ENCODE results near the gene ESF1.

Gene ESF1

GRCh38 chr20:13816757-13817156, 32.0 kb upstream of the ESF1 start:
- DNase-seq (ENCODE audit: insufficient read length, low spot score): no peak
- FAIRE-seq: no peak
- TF ChIP-seq PAX5 (IDR thresholded peaks at IDR 0.05; ENCODE audit: insufficient read depth, low read length, severe bottlenecking): no peak
- no peak for TF ChIP-seq TAF1 (IDR thresholded peaks at IDR 0.05; ENCODE audit: low read depth, low read length)
- no peak for TF ChIP-seq POLR2A (IDR thresholded peaks at IDR 0.05; ENCODE audit: low read depth, low read length)
- no peak for TF ChIP-seq POU2F2 (IDR thresholded peaks at IDR 0.05; ENCODE audit: low read depth, low read length)
- TF ChIP-seq POLR2AphosphoS5 (IDR thresholded peaks at IDR 0.05; ENCODE audit: low read depth, low read length): no peak
- no peak for TF ChIP-seq SPI1 (IDR thresholded peaks at IDR 0.05; ENCODE audit: low read depth, low read length)

GRCh38 chr20:13814672-13815071, 30.0 kb upstream of the ESF1 start:
- TF ChIP-seq TAF1 (IDR thresholded peaks at IDR 0.05; ENCODE audit: low read depth, low read length) (no peak), POLR2AphosphoS5 (IDR thresholded peaks at IDR 0.05; ENCODE audit: low read depth, low read length) (no peak), POLR2A (IDR thresholded peaks at IDR 0.05; ENCODE audit: low read depth, low read length) (no peak), POU2F2 (IDR thresholded peaks at IDR 0.05; ENCODE audit: low read depth, low read length) (no peak), SPI1 (IDR thresholded peaks at IDR 0.05; ENCODE audit: low read depth, low read length) (no peak), PAX5 (IDR thresholded peaks at IDR 0.05; ENCODE audit: insufficient read depth, low read length, severe bottlenecking) (no peak)
- DNase-seq (ENCODE audit: insufficient read length, low spot score): no peak
- FAIRE-seq: no peak

GRCh38 chr20:13813910-13814309, 29.2 kb upstream of the ESF1 start:
- TF ChIP-seq TAF1 (IDR thresholded peaks at IDR 0.05; ENCODE audit: low read depth, low read length): no peak
- FAIRE-seq: no peak
- DNase-seq (ENCODE audit: insufficient read length, low spot score): no peak

GRCh38 chr20:13810446-13810845, 25.7 kb upstream of the ESF1 start:
- no peak for FAIRE-seq
- no peak for DNase-seq (ENCODE audit: insufficient read length, low spot score)
- TF ChIP-seq POU2F2 (IDR thresholded peaks at IDR 0.05; ENCODE audit: low read depth, low read length): no peak

- DNase-seq (ENCODE audit: insufficient read length, low spot score) (no peak), FAIRE-seq (no peak)
- no peak for TF ChIP-seq SPI1 (IDR thresholded peaks at IDR 0.05; ENCODE audit: low read depth, low read length)
- TF ChIP-seq POU2F2 (IDR thresholded peaks at IDR 0.05; ENCODE audit: low read depth, low read length): no peak
- TF ChIP-seq POLR2A (IDR thresholded peaks at IDR 0.05; ENCODE audit: low read depth, low read length): no peak
- no peak for TF ChIP-seq TAF1 (IDR thresholded peaks at IDR 0.05; ENCODE audit: low read depth, low read length)
- TF ChIP-seq PAX5 (IDR thresholded peaks at IDR 0.05; ENCODE audit: insufficient read depth, low read length, severe bottlenecking): no peak
- TF ChIP-seq POLR2AphosphoS5 (IDR thresholded peaks at IDR 0.05; ENCODE audit: low read depth, low read length): no peak
Measured at GRCh38 chr20:13809855-13810254, 25.1 kb upstream of the ESF1 start.

- TF ChIP-seq TAF1 (IDR thresholded peaks at IDR 0.05; ENCODE audit: low read depth, low read length): no peak
- TF ChIP-seq PAX5 (IDR thresholded peaks at IDR 0.05; ENCODE audit: insufficient read depth, low read length, severe bottlenecking): no peak
- no peak for TF ChIP-seq POU2F2 (IDR thresholded peaks at IDR 0.05; ENCODE audit: low read depth, low read length)
- no peak for TF ChIP-seq POLR2AphosphoS5 (IDR thresholded peaks at IDR 0.05; ENCODE audit: low read depth, low read length)
- FAIRE-seq: no peak
Measured at GRCh38 chr20:13809373-13809772, 24.7 kb upstream of the ESF1 start.

GRCh38 chr20:13800728-13801134, 16.0 kb upstream of the ESF1 start:
- DNase-seq (ENCODE audit: insufficient read length, low spot score): no peak
- no peak for TF ChIP-seq POLR2A (IDR thresholded peaks at IDR 0.05; ENCODE audit: low read depth, low read length)
- no peak for FAIRE-seq

More at GRCh38 chr20:13809373-13809772, 24.7 kb upstream of the ESF1 start:
- DNase-seq (ENCODE audit: insufficient read length, low spot score): no peak

- FAIRE-seq (no peak), DNase-seq (ENCODE audit: insufficient read length, low spot score) (no peak)
- TF ChIP-seq POLR2AphosphoS5 (IDR thresholded peaks at IDR 0.05; ENCODE audit: low read depth, low read length) (no peak), TAF1 (IDR thresholded peaks at IDR 0.05; ENCODE audit: low read depth, low read length) (no peak), PAX5 (IDR thresholded peaks at IDR 0.05; ENCODE audit: insufficient read depth, low read length, severe bottlenecking) (no peak), POU2F2 (IDR thresholded peaks at IDR 0.05; ENCODE audit: low read depth, low read length) (no peak), SPI1 (IDR thresholded peaks at IDR 0.05; ENCODE audit: low read depth, low read length) (no peak), POLR2A (IDR thresholded peaks at IDR 0.05; ENCODE audit: low read depth, low read length) (no peak)
Measured at GRCh38 chr20:13799974-13800373, 15.3 kb upstream of the ESF1 start.

- FAIRE-seq (no peak), DNase-seq (ENCODE audit: insufficient read length, low spot score) (no peak)
- TF ChIP-seq PAX5 (IDR thresholded peaks at IDR 0.05; ENCODE audit: insufficient read depth, low read length, severe bottlenecking) (no peak), POLR2A (IDR thresholded peaks at IDR 0.05; ENCODE audit: low read depth, low read length) (no peak), POLR2AphosphoS5 (IDR thresholded peaks at IDR 0.05; ENCODE audit: low read depth, low read length) (no peak), TAF1 (IDR thresholded peaks at IDR 0.05; ENCODE audit: low read depth, low read length) (no peak), POU2F2 (IDR thresholded peaks at IDR 0.05; ENCODE audit: low read depth, low read length) (no peak), SPI1 (IDR thresholded peaks at IDR 0.05; ENCODE audit: low read depth, low read length) (no peak)
Measured at GRCh38 chr20:13799040-13799439, 14.3 kb upstream of the ESF1 start.

- TF ChIP-seq TAF1 (IDR thresholded peaks at IDR 0.05; ENCODE audit: low read depth, low read length) (no peak), SPI1 (IDR thresholded peaks at IDR 0.05; ENCODE audit: low read depth, low read length) (no peak), PAX5 (IDR thresholded peaks at IDR 0.05; ENCODE audit: insufficient read depth, low read length, severe bottlenecking) (no peak), POLR2AphosphoS5 (IDR thresholded peaks at IDR 0.05; ENCODE audit: low read depth, low read length) (no peak), POLR2A (IDR thresholded peaks at IDR 0.05; ENCODE audit: low read depth, low read length) (no peak), POU2F2 (IDR thresholded peaks at IDR 0.05; ENCODE audit: low read depth, low read length) (no peak)
- DNase-seq (ENCODE audit: insufficient read length, low spot score) (no peak), FAIRE-seq (no peak)
Measured at GRCh38 chr20:13794667-13795066, 9.9 kb upstream of the ESF1 start.

- no peak for FAIRE-seq
- TF ChIP-seq POLR2A (IDR thresholded peaks at IDR 0.05; ENCODE audit: low read depth, low read length) (no peak), PAX5 (IDR thresholded peaks at IDR 0.05; ENCODE audit: insufficient read depth, low read length, severe bottlenecking) (no peak), POU2F2 (IDR thresholded peaks at IDR 0.05; ENCODE audit: low read depth, low read length) (no peak), POLR2AphosphoS5 (IDR thresholded peaks at IDR 0.05; ENCODE audit: low read depth, low read length) (no peak), SPI1 (IDR thresholded peaks at IDR 0.05; ENCODE audit: low read depth, low read length) (no peak), TAF1 (IDR thresholded peaks at IDR 0.05; ENCODE audit: low read depth, low read length) (no peak)
- DNase-seq (ENCODE audit: insufficient read length, low spot score): no peak
Measured at GRCh38 chr20:13793001-13793400, 8.3 kb upstream of the ESF1 start.
